Cardiac muscle cell (in vitro differentiated cells and primary cell): Measurements from ENCODE around the gene KCNH8. TPM values are rescaled to one million over a fixed set of nuclear protein-coding genes. Genes with fewer than 3 reads are reported as not detected.

Experiments
- DNase-seq, 2 donors: peaks; one replicate each; pipeline versions ENCODE4 v3.0.0 to v3.0.0-alpha.2; 2010 to 2017; ENCODE audit warnings: low read depth in 1 of 2, low spot score in 1 of 2
- H3K27ac ChIP-seq: fragments of 200-600 bp; sonication (generic); 2 replicates; pipeline ENCODE4 v1.5.1; 2016
- H3K27me3 ChIP-seq: fragments of 200-600 bp; sonication (generic); 2 replicates; pipeline ENCODE4 v1.6.0; 2016; ENCODE audit warnings: control low read depth
- H3K36me3 ChIP-seq: fragments of 200-600 bp; sonication (generic); 2 replicates; pipeline ENCODE4 v1.5.1; 2016; ENCODE audit warnings: control low read depth
- H3K4me1 ChIP-seq: fragments of 200-600 bp; sonication (generic); 2 replicates; pipeline ENCODE4 v1.8.1; 2017; ENCODE audit warnings: low read depth, mild to moderate bottlenecking, mixed run types
- H3K4me3 ChIP-seq: fragments of 200-600 bp; sonication (generic); 2 replicates; pipeline ENCODE4 v1.5.1; 2016; ENCODE audit warnings: mild to moderate bottlenecking
- H3K9me3 ChIP-seq: fragments of 200-600 bp; sonication (generic); 2 replicates; pipeline ENCODE4 v1.5.1; 2017; ENCODE audit warnings: low read depth, mild to moderate bottlenecking, control low read depth
- CTCF ChIP-seq: IDR thresholded peaks from 2 replicates; pipeline ENCODE4 v1.5.1; 2012; ENCODE audit warnings: low read depth, mild to moderate bottlenecking, low read length
- polyA plus RNA-seq: library from polyadenylated mRNA; unstranded; fragments of >200 nt; fragmentation: Nextera tagmentation; extraction: Ambion mirVana; gene quantifications from 2 replicates; pipeline ENCODE4 v1.2.1, GENCODE V29; 2016
- total RNA-seq: library from RNA; depleted of rRNA; stranded (reverse); fragments of >200 nt; gene quantifications from 2 replicates; pipeline ENCODE4 v1.2.3, GENCODE V29; 2016

KCNH8 gene
- total and polyA plus RNA-seq, 2 experiments from 2014 or later = 0.86 TPM; not detected in 1

- TF ChIP-seq CTCF = no peak
Measured at GRCh38 chr3:19348500-19348899, 200.2 kb downstream of the KCNH8 start.

GRCh38 chr3:19348941-19349564, 200.7 kb downstream of the KCNH8 start:
- TF ChIP-seq CTCF = peak; percentile 56
- H3K36me3 ChIP-seq = no peaks in the 10 kb centered on the region
- H3K9me3 ChIP-seq = no peaks in the 10 kb centered on the region
- no peaks in the 10 kb centered on the region for H3K27me3 ChIP-seq
- peak; percentile 33 to 50 for DNase-seq
- H3K4me3 ChIP-seq = no peak overlapping the region
- no peak overlapping the region for H3K27ac ChIP-seq
- H3K4me1 ChIP-seq = no peaks in the 10 kb centered on the region

More at GRCh38 chr3:19348500-19348899, 200.2 kb downstream of the KCNH8 start:
- no peaks in the 10 kb centered on the region for H3K9me3 ChIP-seq
- no peak overlapping the region for H3K4me3 ChIP-seq
- DNase-seq = no peak
- H3K27me3 ChIP-seq = no peaks in the 10 kb centered on the region
- H3K27ac ChIP-seq = no peak overlapping the region
- H3K4me1 ChIP-seq = no peaks in the 10 kb centered on the region
- no peaks in the 10 kb centered on the region for H3K36me3 ChIP-seq

- Histone ChIP-seq H3K9me3 (no peaks in the 10 kb centered on the region), H3K27me3 (no peaks in the 10 kb centered on the region), H3K4me1 (no peaks in the 10 kb centered on the region), H3K27ac (no peak overlapping the region), H3K4me3 (no peak overlapping the region), H3K36me3 (no peaks in the 10 kb centered on the region)
- no peak for DNase-seq
- no peak for TF ChIP-seq CTCF
Measured at GRCh38 chr3:19357947-19358346, 209.6 kb downstream of the KCNH8 start.

- no peak for TF ChIP-seq CTCF
- no peak overlapping the region for H3K27ac ChIP-seq
- H3K4me3 ChIP-seq = no peak overlapping the region
- H3K4me1 ChIP-seq = no peaks in the 10 kb centered on the region
- no peak for DNase-seq
- H3K36me3 ChIP-seq = no peaks in the 10 kb centered on the region
- H3K27me3 ChIP-seq = no peaks in the 10 kb centered on the region
- H3K9me3 ChIP-seq = no peaks in the 10 kb centered on the region
Measured at GRCh38 chr3:19363071-19363470, 214.8 kb downstream of the KCNH8 start.

- Histone ChIP-seq H3K4me3 (no peak overlapping the region), H3K36me3 (no peaks in the 10 kb centered on the region), H3K9me3 (no peaks in the 10 kb centered on the region), H3K27me3 (no peaks in the 10 kb centered on the region), H3K4me1 (no peaks in the 10 kb centered on the region), H3K27ac (no peak overlapping the region)
- TF ChIP-seq CTCF = no peak
- DNase-seq = peak in 1 of 2 donors; percentile 22
Measured at GRCh38 chr3:19364148-19364547, 215.8 kb downstream of the KCNH8 start.
